Activated CD8-positive, alpha-beta T cell treated with anti-CD3 and anti-CD28 coated beads, Interleukin-2, amount 10 ng/mL, durations not matched to agents 7 days and 5 days (primary cell): ENCODE results near the gene SLC5A9. TPM values are rescaled to one million over a fixed set of nuclear protein-coding genes. Genes with fewer than 3 reads are reported as not detected.

Experiments used
- ATAC-seq: fragments of 150-1000 bp; cut with Tn5 transposase; one replicate; pipeline ENCODE4 v1.10.0; 2021; ENCODE audit warnings: moderate library complexity
- CTCF ChIA-PET: fragments of 350-600 bp; sonication (Branson Sonifier 250); formaldehyde crosslinking; loops from one replicate; lab custom pipeline; 2021; ENCODE audit warnings: antibody characterized with exemption; lab: Charles Lee
- POLR2A ChIA-PET: fragments of 350-600 bp; sonication (Branson Sonifier 250); formaldehyde crosslinking; loops from one replicate; lab custom pipeline; 2021; ENCODE audit warnings: antibody characterized with exemption; lab: Charles Lee
- DNase-seq: peaks from one replicate; pipeline ENCODE4 v3.0.0-alpha.2; 2020
- H3K27ac Mint-ChIP-seq: one replicate; pipeline ENCODE4 v1.8.0; 2021; ENCODE audit warnings: mild to moderate bottlenecking, mixed read lengths
- H3K27me3 Mint-ChIP-seq: one replicate; pipeline ENCODE4 v1.8.0; 2021; ENCODE audit warnings: low read depth, mixed read lengths
- H3K36me3 Mint-ChIP-seq: one replicate; pipeline ENCODE4 v1.8.0; 2021; ENCODE audit warnings: low read depth, mixed read lengths
- H3K4me1 Mint-ChIP-seq: one replicate; pipeline ENCODE4 v1.8.0; 2021; ENCODE audit warnings: low read depth, mixed read lengths
- H3K4me3 Mint-ChIP-seq: one replicate; pipeline ENCODE4 v1.8.0; 2021; ENCODE audit warnings: mild to moderate bottlenecking, mixed read lengths
- H3K9me3 Mint-ChIP-seq: one replicate; pipeline ENCODE4 v1.8.0; 2022; ENCODE audit warnings: mixed read lengths; ENCODE audit not compliant: insufficient read depth
- total RNA-seq, 2 experiments: library from RNA; stranded (reverse); gene quantifications; one replicate each; pipeline ENCODE4 v1.2.3, GENCODE V29; 2021

The SLC5A9 gene
- total RNA-seq, 2 experiments from 2014 or later: not detected

- Mint-ChIP-seq H3K4me3 (no peak overlapping the region), H3K9me3 (no peaks in the 10 kb centered on the region), H3K36me3 (no peaks in the 10 kb centered on the region), H3K27me3 (no peaks in the 10 kb centered on the region), H3K27ac (no peak overlapping the region), H3K4me1 (no peaks in the 10 kb centered on the region)
- ChIA-PET CTCF (interaction anchor here (1.0 kb wide), 1 partner anchor 133 kb away, joined by 3 read pairs; no protein-coding TSS in a partner anchor), POLR2A (no interaction called here)
- peak; percentile 79 for ATAC-seq
- DNase-seq: peak; percentile 55
These were observed 4.9 kb downstream of the SLC5A9 start for GRCh38 chr1:48227165-48228013.

- H3K4me1 Mint-ChIP-seq: no peaks in the 10 kb centered on the region
- no peak overlapping the region for H3K4me3 Mint-ChIP-seq
- ChIA-PET CTCF (interaction anchor here (1.0 kb wide), 1 partner anchor 134 kb away, joined by 3 read pairs; no protein-coding TSS in a partner anchor), POLR2A (no interaction called here)
- H3K27me3 Mint-ChIP-seq: no peaks in the 10 kb centered on the region
- DNase-seq (no peak), ATAC-seq (peak; percentile 28)
- no peak overlapping the region for H3K27ac Mint-ChIP-seq
- no peaks in the 10 kb centered on the region for H3K9me3 Mint-ChIP-seq
- H3K36me3 Mint-ChIP-seq: no peaks in the 10 kb centered on the region
These were observed 5.6 kb downstream of the SLC5A9 start for GRCh38 chr1:48228156-48228555.

DNA sequence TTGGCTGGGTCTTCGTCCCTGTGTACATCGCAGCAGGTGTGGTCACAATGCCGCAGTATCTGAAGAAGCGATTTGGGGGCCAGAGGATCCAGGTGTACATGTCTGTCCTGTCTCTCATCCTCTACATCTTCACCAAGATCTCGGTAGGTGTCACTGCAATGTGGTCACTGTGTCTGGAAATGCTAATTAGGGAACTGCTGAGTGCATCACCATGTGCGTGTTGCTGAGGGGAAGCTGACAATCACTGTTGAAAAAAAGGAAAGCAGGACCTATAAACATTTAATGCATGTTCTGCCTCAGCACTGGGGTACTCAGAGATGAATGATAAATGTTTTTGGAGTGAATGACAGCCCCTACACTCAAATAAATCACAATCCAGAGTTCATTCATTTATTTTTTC lies 6.8 kb downstream of the SLC5A9 start:
- Mint-ChIP-seq H3K9me3 (no peaks in the 10 kb centered on the region), H3K4me1 (no peaks in the 10 kb centered on the region), H3K36me3 (no peaks in the 10 kb centered on the region), H3K27ac (no peak overlapping the region), H3K4me3 (no peak overlapping the region), H3K27me3 (no peaks in the 10 kb centered on the region)
- ATAC-seq: no peak
- CTCF ChIA-PET: no interaction called here
- no peak for DNase-seq
- POLR2A ChIA-PET: no interaction called here

- H3K27me3 Mint-ChIP-seq: no peaks in the 10 kb centered on the region
- peak overlapping the region; percentile 2 for H3K27ac Mint-ChIP-seq
- ATAC-seq (no peak), DNase-seq (no peak)
- H3K36me3 Mint-ChIP-seq: no peaks in the 10 kb centered on the region
- ChIA-PET POLR2A (interaction anchor here (0.9 kb wide), 1 partner anchor 9 kb away, joined by 3 read pairs; no protein-coding TSS in a partner anchor), CTCF (no interaction called here)
- no peak overlapping the region for H3K4me3 Mint-ChIP-seq
- H3K9me3 Mint-ChIP-seq: no peaks in the 10 kb centered on the region
- no peaks in the 10 kb centered on the region for H3K4me1 Mint-ChIP-seq
These were observed 7.7 kb downstream of the SLC5A9 start for GRCh38 chr1:48230236-48230635.

DNA sequence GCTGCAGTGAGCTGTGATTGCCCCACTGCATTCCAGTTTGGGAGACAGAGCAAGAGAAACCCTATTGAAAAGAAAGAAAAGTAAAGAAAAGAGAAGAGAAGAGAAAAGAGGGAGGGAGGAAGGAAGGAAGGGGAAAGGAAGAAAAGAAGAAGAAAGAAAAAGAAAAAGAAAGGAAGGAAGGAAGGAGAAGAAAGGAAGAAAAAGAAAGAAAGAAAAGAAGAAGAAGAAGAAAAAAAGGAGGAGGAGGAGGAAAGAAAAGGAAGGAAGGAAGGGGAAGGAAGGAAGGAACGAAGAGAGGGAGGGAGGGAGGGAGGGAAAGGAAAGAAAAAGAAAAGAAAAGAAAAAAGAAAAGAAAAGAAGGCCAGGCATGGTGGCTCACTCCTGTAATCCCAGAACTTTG lies 10.2 kb downstream of the SLC5A9 start:
- no peaks in the 10 kb centered on the region for H3K27me3 Mint-ChIP-seq

DNA sequence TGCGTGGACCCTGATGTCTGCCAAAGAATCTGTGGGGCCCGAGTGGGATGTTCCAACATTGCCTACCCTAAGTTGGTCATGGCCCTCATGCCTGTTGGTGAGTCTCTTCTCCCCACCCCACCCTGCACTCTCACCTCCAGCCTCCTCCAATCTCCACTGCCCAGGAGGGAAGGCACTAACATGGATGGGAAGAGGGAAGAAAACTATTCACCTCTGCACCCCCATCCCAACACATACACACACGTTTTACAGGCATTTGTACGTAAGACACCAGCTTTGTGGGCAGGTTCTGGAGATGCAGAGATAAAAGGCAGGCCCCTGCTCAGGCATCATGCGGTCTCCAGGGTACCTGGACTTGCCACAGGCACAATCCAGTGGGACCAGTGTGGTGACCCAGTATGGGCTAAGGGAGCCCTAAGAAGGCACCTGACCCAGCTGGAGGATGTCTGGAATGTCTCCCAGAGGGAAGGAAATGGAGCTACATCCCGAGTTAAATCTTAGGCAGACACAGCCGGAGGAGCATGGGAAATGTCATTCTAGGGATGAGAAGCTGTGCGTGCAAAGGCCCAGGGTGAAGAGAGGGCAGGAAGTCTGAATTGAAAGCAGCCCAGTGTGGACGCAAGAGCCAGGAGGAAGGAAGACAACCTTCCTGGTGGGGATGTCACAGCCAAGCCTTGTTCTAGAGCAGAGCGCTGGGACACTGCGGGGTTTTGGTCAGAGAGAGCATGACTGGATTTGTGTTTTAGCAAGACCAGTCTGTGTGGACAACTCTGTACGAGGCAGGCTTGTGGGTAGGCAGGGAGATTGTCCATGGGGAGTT lies 11.4 kb downstream of the SLC5A9 start:
- ChIA-PET POLR2A (no interaction called here), CTCF (no interaction called here)
- Mint-ChIP-seq H3K9me3 (no peaks in the 10 kb centered on the region), H3K4me3 (no peak overlapping the region), H3K27ac (no peak overlapping the region), H3K27me3 (no peaks in the 10 kb centered on the region), H3K36me3 (no peaks in the 10 kb centered on the region), H3K4me1 (no peaks in the 10 kb centered on the region)
- DNase-seq (no peak), ATAC-seq (no peak)

More for the DNA sequence above, 10.2 kb downstream of the SLC5A9 start:
- Mint-ChIP-seq H3K9me3 (no peaks in the 10 kb centered on the region), H3K4me3 (no peak overlapping the region), H3K4me1 (no peaks in the 10 kb centered on the region), H3K36me3 (no peaks in the 10 kb centered on the region), H3K27ac (no peak overlapping the region)
- DNase-seq (no peak), ATAC-seq (no peak)
- POLR2A ChIA-PET: no interaction called here
- CTCF ChIA-PET: no interaction called here

DNA sequence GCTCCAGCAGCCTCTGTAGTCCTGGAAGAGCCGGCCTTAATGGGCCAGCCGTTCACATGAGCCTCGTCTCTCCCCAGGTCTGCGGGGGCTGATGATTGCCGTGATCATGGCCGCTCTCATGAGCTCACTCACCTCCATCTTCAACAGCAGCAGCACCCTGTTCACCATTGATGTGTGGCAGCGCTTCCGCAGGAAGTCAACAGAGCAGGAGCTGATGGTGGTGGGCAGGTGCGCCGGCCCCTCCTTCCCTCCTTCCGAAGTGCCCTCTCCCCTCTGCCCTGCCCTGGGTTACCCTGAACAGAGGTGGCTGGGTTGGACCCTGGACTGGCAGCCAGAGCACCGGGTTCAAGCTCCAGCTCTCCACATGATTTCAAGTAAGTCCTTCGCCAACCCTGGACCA lies 13.1 kb downstream of the SLC5A9 start:
- ChIA-PET POLR2A (no interaction called here), CTCF (interaction anchor here (1.0 to 2.5 kb wide), 7 partner anchors 10 to 238 kb away, joined by 3 to 14 read pairs (median 5); partner anchors contain the start of gene TRABD2B)
- H3K4me1 Mint-ChIP-seq: no peaks in the 10 kb centered on the region
- ATAC-seq (no peak), DNase-seq (no peak)
- no peaks in the 10 kb centered on the region for H3K36me3 Mint-ChIP-seq
- no peak overlapping the region for H3K4me3 Mint-ChIP-seq
- no peaks in the 10 kb centered on the region for H3K9me3 Mint-ChIP-seq
- H3K27me3 Mint-ChIP-seq: no peaks in the 10 kb centered on the region
- no peak overlapping the region for H3K27ac Mint-ChIP-seq

DNA sequence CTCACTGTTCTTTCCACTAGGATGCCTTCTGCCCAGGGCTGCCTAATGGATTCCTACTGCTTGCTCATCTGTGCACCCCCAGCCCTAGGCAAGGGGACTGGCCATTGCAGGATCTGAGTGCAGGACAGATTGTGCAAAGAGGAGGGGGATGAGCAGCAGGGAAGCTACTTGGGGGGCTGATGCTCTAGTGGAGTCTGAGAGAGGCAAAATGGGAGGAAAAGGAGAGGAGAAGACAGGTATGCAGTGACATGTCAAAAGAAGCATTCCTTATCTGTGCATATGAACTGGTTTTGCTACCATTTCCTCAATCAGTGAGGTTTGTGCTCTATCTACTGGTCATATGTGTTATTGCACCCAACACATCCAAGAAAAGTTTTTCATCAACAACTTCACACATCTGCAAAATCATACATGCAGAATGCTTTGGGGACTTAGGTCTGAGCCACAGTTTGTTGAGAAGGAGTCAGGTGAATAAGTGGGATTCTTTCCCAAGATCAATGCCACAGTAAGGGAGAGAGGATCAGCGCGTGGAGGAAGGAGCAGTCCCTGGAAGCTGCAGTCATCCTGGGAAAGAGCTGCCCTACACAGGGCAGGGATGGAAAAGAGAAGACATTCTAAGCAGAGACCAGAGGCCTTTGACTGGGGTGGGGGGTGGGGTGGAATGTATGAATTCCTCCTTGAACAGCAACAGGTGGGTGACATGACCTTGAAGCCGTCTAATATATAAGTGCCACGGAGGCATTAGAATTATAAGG lies 14.4 kb downstream of the SLC5A9 start:
- Mint-ChIP-seq H3K36me3 (no peaks in the 10 kb centered on the region), H3K4me3 (no peak overlapping the region), H3K27ac (no peak overlapping the region), H3K9me3 (no peaks in the 10 kb centered on the region), H3K4me1 (no peaks in the 10 kb centered on the region), H3K27me3 (no peaks in the 10 kb centered on the region)
- ATAC-seq (no peak), DNase-seq (no peak)
- ChIA-PET POLR2A (no interaction called here), CTCF (interaction anchor here (0.7 to 2.5 kb wide), 11 partner anchors 15 to 1765 kb away, joined by 3 to 14 read pairs (median 5); partner anchors contain the start of gene TRABD2B)

DNA sequence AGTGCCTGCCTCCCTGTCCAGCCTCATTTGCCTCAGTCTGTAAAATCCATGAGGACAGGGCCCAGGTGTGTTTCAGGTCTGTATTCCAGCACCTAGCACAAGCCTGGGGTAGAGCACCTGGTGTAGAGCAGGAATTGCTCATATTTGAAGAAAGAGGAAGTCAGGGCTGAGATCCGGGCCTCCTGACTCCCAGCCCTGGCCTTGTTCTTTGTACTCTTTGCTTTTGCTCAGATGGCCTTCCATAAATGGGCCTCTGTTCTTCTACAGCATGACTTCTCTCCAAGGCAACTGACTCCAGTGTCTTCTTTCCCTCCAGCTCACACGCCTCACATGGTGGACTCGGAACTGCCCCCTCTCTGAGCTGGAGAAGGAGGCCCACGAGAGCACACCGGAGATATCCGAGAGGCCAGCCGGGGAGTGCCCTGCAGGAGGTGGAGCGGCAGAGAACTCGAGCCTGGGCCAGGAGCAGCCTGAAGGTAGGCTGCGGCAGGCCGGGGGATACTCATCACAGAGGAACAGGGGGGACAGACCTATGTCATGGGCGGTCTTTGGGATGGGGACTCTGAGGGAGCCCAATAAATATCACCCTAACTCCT lies 19.7 kb downstream of the SLC5A9 start:
- ATAC-seq: no peak
- no peaks in the 10 kb centered on the region for H3K4me1 Mint-ChIP-seq
- no peaks in the 10 kb centered on the region for H3K36me3 Mint-ChIP-seq
- no peak for DNase-seq
- no peaks in the 10 kb centered on the region for H3K27me3 Mint-ChIP-seq
- ChIA-PET POLR2A (no interaction called here), CTCF (no interaction called here)
- no peak overlapping the region for H3K27ac Mint-ChIP-seq
- no peaks in the 10 kb centered on the region for H3K9me3 Mint-ChIP-seq
- no peak overlapping the region for H3K4me3 Mint-ChIP-seq

GRCh38 chr1:48245106-48245505 lies 22.6 kb downstream of the SLC5A9 start:
- Mint-ChIP-seq H3K4me1 (no peaks in the 10 kb centered on the region), H3K27me3 (no peaks in the 10 kb centered on the region), H3K9me3 (no peaks in the 10 kb centered on the region), H3K27ac (no peak overlapping the region), H3K4me3 (no peak overlapping the region), H3K36me3 (no peaks in the 10 kb centered on the region)
- ATAC-seq (no peak), DNase-seq (no peak)
- CTCF ChIA-PET: no interaction called here
- POLR2A ChIA-PET: no interaction called here

DNA sequence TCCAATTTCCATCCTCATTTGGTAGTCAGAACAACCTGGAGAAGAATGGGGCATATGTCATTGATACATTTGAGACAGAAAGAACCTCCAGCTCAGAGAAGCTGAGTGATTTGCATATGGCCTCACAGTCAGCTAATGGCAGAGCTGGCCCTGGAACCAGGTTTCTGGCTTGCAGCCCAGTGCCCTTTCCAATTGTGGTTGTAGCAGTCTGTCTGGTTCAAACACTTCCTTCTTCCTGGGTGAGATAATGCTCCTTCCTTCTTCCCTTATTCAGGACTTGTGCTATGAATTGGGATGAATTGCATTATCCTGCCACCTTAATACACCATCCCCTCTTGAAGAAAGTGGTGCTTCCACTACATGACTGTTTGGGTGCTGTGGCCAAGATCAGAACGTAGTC lies 24.2 kb downstream of the SLC5A9 start:
- no peak overlapping the region for H3K4me3 Mint-ChIP-seq
- POLR2A ChIA-PET: interaction anchor here (0.6 kb wide), 1 partner anchor 176 kb away, joined by 3 read pairs; no protein-coding TSS in a partner anchor
- H3K4me1 Mint-ChIP-seq: peaks cover 5% of the 10 kb centered on the region
- H3K9me3 Mint-ChIP-seq: no peaks in the 10 kb centered on the region
- H3K27me3 Mint-ChIP-seq: no peaks in the 10 kb centered on the region
- CTCF ChIA-PET: no interaction called here
- H3K27ac Mint-ChIP-seq: no peak overlapping the region
- ATAC-seq (no peak), DNase-seq (no peak)
- no peaks in the 10 kb centered on the region for H3K36me3 Mint-ChIP-seq
